K562 (cell line): ENCODE data around the gene ADK. TPM values are rescaled to one million over a fixed set of nuclear protein-coding genes. Genes with fewer than 3 reads are reported as not detected.

ENCODE experiments used
- ATAC-seq: fragments of 200-7000 bp; cut with Tn5 transposase; 3 replicates; pipeline ENCODE4 v1.9.1; 2020; ENCODE audit warnings: moderate library complexity
- BruUV-seq: library from RNA; stranded (reverse); fragments of 400-500 nt; replicated peaks from 2 replicates; lab custom pipeline; 2021; lab: Mats Ljungman, UMichigan
- CTCF ChIA-PET: fragments of 300-600 bp; formaldehyde crosslinking; extraction: SDS; loops from one replicate; lab custom pipeline; 2021; ENCODE audit warnings: low intra/inter-chr PET ratio; lab: Yijun Ruan, JAX
- POLR2A ChIA-PET: fragments of 300-600, 350-650 bp; sonication (Branson Sonifier 250); formaldehyde crosslinking; extraction: SDS; loops from one replicate; lab custom pipeline; 2021; ENCODE audit warnings: antibody characterized with exemption, inconsistent platforms; lab: Yijun Ruan, JAX
- DNase-seq, 4 experiments: peaks; one replicate each; pipeline versions ENCODE4 v3.0.0 to v3.0.0-alpha.2; 2011 to 2018; ENCODE audit warnings: low spot score in 3 of 4, mixed read lengths in 3 of 4; ENCODE audit errors: extremely low read depth in 1 of 4
- FAIRE-seq: peaks from 2 replicates; lab custom pipeline; 2011; peaks lifted over from hg19 to GRCh38; lab: Jason Lieb, UNC
- H2AFZ ChIP-seq: 2 replicates; pipeline ENCODE4 v1.6.0; 2011; ENCODE audit warnings: low read depth, low read length, control low read depth, inconsistent platforms
- H3K27ac ChIP-seq: fragments of 200-600 bp; 3 replicates; pipeline ENCODE4 v1.8.0; 2011; ENCODE audit warnings: low read depth, mild to moderate bottlenecking, control low read depth, inconsistent platforms, low read length, moderate library complexity, mixed read lengths; ENCODE audit errors: extremely low read depth
- H3K27me3 ChIP-seq, 2 experiments: fragments of 300-600 bp in 1 of 2; 2 replicates in 1 of 2; 3 replicates in 1 of 2; pipeline versions ENCODE4 v1.6.0 to v1.8.0; 2011; ENCODE audit warnings: inconsistent platforms in 2 of 2, low read length in 2 of 2, mild to moderate bottlenecking in 1 of 2, mixed read lengths in 1 of 2, moderate library complexity in 1 of 2; ENCODE audit not compliant: control insufficient read depth in 2 of 2, insufficient read depth in 2 of 2
- H3K36me3 ChIP-seq: fragments of 300-600 bp; 3 replicates; pipeline ENCODE4 v1.8.0; 2011; ENCODE audit warnings: mild to moderate bottlenecking, low read length, inconsistent platforms; ENCODE audit not compliant: control insufficient read depth, insufficient read depth
- H3K4me1 ChIP-seq, 2 experiments: fragments of 200-600 bp in 1 of 2; replicated peaks in 1 of 2; 2 replicates in 1 of 2; 3 replicates in 1 of 2; pipeline versions ENCODE4 v1.5.1 to v1.8.0; 2011; ENCODE audit warnings: inconsistent platforms in 2 of 2, low read length in 2 of 2, mild to moderate bottlenecking in 1 of 2, mixed read lengths in 1 of 2, moderate library complexity in 1 of 2; ENCODE audit not compliant: control insufficient read depth in 2 of 2, insufficient read depth in 2 of 2
- H3K4me2 ChIP-seq: 2 replicates; pipeline ENCODE4 v1.6.1; 2011; ENCODE audit warnings: low read length, control low read depth, inconsistent platforms, mixed read lengths; ENCODE audit not compliant: insufficient read depth
- H3K4me3 ChIP-seq: fragments of 200-600 bp; sonication (generic), shearing (Covaris generic); 2 replicates; pipeline ENCODE4 v1.5.1; 2016; ENCODE audit warnings: control low read depth, inconsistent platforms
- H3K79me2 ChIP-seq: fragments of 200-600 bp; 3 replicates; pipeline ENCODE4 v1.8.0; 2011; ENCODE audit warnings: low read length, inconsistent platforms; ENCODE audit not compliant: control insufficient read depth, insufficient read depth
- H3K9ac ChIP-seq, 2 experiments: 2 replicates each; pipeline versions ENCODE4 v1.6.0 to v1.6.1; 2011; ENCODE audit warnings: low read depth in 2 of 2, low read length in 2 of 2, control low read depth in 1 of 2, inconsistent platforms in 1 of 2, mild to moderate bottlenecking in 1 of 2, mixed read lengths in 1 of 2; ENCODE audit not compliant: insufficient read depth in 1 of 2
- H3K9me1 ChIP-seq: one replicate; pipeline ENCODE4 v1.6.0; 2011; ENCODE audit warnings: inconsistent platforms, mild to moderate bottlenecking, low read length, moderate library complexity; ENCODE audit not compliant: control insufficient read depth, insufficient read depth
- H3K9me3 ChIP-seq: replicated peaks from 2 replicates; pipeline ENCODE4 v1.5.1; 2011; ENCODE audit warnings: low read depth, low read length, inconsistent platforms; ENCODE audit not compliant: control insufficient read depth, insufficient read depth
- H4K20me1 ChIP-seq: replicated peaks from 2 replicates; pipeline ENCODE4 v1.6.1; 2011; ENCODE audit warnings: low read length, inconsistent platforms, mixed read lengths; ENCODE audit not compliant: control insufficient read depth, insufficient read depth
- GTF2F1 ChIP-seq: IDR thresholded peaks from 2 replicates; pipeline ENCODE4 v1.6.1; 2011; ENCODE audit warnings: low read depth, low read length, improper control_type of control experiment
- MCM3 ChIP-seq: fragments of 450-650 bp; IDR thresholded peaks from 2 replicates; pipeline ENCODE4 v1.6.1; 2016
- MCM7 ChIP-seq, 2 experiments: fragments of 450-650 bp; IDR thresholded peaks; 2 replicates each; pipeline ENCODE4 v1.6.1; 2016 to 2018
- RFX1 ChIP-seq: fragments of 450-650 bp; IDR thresholded peaks from 2 replicates; pipeline ENCODE4 v1.6.1; 2016; ENCODE audit warnings: mild to moderate bottlenecking, moderate library complexity
- ZNF174 ChIP-seq: fragments of 250-450 bp; sonication (Bioruptor Pico); IDR thresholded peaks from 2 replicates; pipeline ENCODE4 v1.4.0; 2020; ENCODE audit warnings: mild to moderate bottlenecking
- ZNF239 ChIP-seq: fragments of 250-450 bp; sonication (Bioruptor Pico); IDR thresholded peaks from 2 replicates; pipeline ENCODE4 v1.4.0; 2020; ENCODE audit warnings: mild to moderate bottlenecking
- ZNF445 ChIP-seq: fragments of 250-450 bp; sonication (Bioruptor Pico); IDR thresholded peaks from 2 replicates; pipeline ENCODE4 v1.4.0; 2020; ENCODE audit warnings: low read depth, mild to moderate bottlenecking, moderate library complexity
- WGBS: fragments of 100-300 bp; shearing (Covaris generic); methylation state at CpG from one replicate; pipeline ENCODE4 v1.1.6; 2016; ENCODE audit warnings: low coverage, mixed read lengths; ENCODE audit not compliant: insufficient coverage; ENCODE audit errors: missing lambda C conversion rate; 5-methylcytosine and 5-hydroxymethylcytosine counted together
- in situ Hi-C: fragments of 300-500 bp; cut with MboI; formaldehyde crosslinking; loops from 4 replicates; pipeline ENCODE4 v1.15.0; 2018; ENCODE audit warnings: inconsistent platforms, mixed read lengths
- intact Hi-C: fragments of 100-400 bp; cut with micrococcal nuclease; formaldehyde crosslinking; loops from 2 replicates; pipeline ENCODE4 v1.14.2; 2022
- polyA plus RNA-seq, 8 experiments: library from polyadenylated mRNA; depleted of rRNA in 4 of 8; stranded (reverse) in 5 of 8; unstranded in 3 of 8; fragments of >200 nt; fragmentation: Nextera tagmentation in 2 of 8; fragmentation: Illumina TruSeq in 1 of 8; extraction: Ambion mirVana in 2 of 8; extraction: Trizol in 1 of 8; gene quantifications; 2 replicates each; pipeline versions ENCODE4 v1.2.1 to v1.2.3, GENCODE V29; 2011 to 2014; ENCODE audit warnings: inconsistent platforms in 1 of 8, missing spikeins in 1 of 8
- total RNA-seq, 7 experiments: library from RNA; depleted of rRNA in 6 of 7; stranded (reverse); fragments of >200 nt in 6 of 7; fragmentation: Illumina TruSeq in 2 of 7; extraction: Trizol in 2 of 7; gene quantifications; 2 replicates each; pipeline versions ENCODE4 v1.2.1 to v1.2.3, GENCODE V29; 2011 to 2021; ENCODE audit warnings: low replicate concordance in 1 of 7
- TF ChIP-seq, protein P1 (sequence below): fragments of 450-650 bp; IDR thresholded peaks from 2 replicates; pipeline ENCODE4 v1.6.1; 2016; ENCODE audit warnings: mild to moderate bottlenecking
- TF ChIP-seq, protein P2 (sequence below): fragments of 450-650 bp; formaldehyde crosslinking; IDR thresholded peaks from 2 replicates; pipeline ENCODE4 v1.4.0; 2020; ENCODE audit warnings: mild to moderate bottlenecking
- TF ChIP-seq, protein P3 (sequence below), 2 experiments: fragments of 450-650 bp in 1 of 2; sonication (generic) in 1 of 2; formaldehyde crosslinking; conservative IDR thresholded peaks; 2 replicates each; pipeline versions ENCODE4 v1.4.0 to v1.8.1; 2020 to 2022; ENCODE audit warnings: mild to moderate bottlenecking in 1 of 2, missing genetic modification reagents in 1 of 2
- TF ChIP-seq, protein P4 (sequence below): fragments of 250-450 bp; sonication (Bioruptor Pico); IDR thresholded peaks from 2 replicates; pipeline ENCODE4 v1.6.1; 2021; ENCODE audit warnings: mild to moderate bottlenecking

Gene ADK
- total and polyA plus RNA-seq, 9 of the 15 experiments (the other 6 are each of a cell fraction or from before 2014, with no cell fraction given): 54.2 to 97.8 (median 73.6) TPM

DNA sequence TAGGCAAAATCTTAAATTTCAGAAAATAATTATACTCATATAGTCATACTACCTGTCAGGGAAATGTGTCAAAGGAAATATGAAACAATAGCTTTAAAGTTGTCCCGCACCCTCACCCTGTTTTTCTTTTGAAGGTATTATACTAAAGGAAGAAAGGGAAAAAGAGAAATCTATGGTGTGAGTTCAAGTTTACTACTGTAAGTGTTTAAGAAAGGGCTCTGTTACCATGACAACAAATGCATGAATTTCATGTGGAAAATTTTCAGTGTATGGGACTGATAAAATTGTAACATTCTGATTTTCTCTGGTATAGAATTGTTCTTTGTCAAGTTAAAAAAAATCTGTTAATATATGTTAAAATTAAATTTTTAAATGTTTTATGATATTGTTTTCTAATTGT lies 229.8 kb downstream of the ADK start:
- POLR2A ChIA-PET: no interaction called here
- FAIRE-seq: no peak
- TF ChIP-seq, protein P1, sequence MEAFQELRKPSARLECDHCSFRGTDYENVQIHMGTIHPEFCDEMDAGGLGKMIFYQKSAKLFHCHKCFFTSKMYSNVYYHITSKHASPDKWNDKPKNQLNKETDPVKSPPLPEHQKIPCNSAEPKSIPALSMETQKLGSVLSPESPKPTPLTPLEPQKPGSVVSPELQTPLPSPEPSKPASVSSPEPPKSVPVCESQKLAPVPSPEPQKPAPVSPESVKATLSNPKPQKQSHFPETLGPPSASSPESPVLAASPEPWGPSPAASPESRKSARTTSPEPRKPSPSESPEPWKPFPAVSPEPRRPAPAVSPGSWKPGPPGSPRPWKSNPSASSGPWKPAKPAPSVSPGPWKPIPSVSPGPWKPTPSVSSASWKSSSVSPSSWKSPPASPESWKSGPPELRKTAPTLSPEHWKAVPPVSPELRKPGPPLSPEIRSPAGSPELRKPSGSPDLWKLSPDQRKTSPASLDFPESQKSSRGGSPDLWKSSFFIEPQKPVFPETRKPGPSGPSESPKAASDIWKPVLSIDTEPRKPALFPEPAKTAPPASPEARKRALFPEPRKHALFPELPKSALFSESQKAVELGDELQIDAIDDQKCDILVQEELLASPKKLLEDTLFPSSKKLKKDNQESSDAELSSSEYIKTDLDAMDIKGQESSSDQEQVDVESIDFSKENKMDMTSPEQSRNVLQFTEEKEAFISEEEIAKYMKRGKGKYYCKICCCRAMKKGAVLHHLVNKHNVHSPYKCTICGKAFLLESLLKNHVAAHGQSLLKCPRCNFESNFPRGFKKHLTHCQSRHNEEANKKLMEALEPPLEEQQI: no peak
- peak; percentile 89 for TF ChIP-seq RFX1

DNA sequence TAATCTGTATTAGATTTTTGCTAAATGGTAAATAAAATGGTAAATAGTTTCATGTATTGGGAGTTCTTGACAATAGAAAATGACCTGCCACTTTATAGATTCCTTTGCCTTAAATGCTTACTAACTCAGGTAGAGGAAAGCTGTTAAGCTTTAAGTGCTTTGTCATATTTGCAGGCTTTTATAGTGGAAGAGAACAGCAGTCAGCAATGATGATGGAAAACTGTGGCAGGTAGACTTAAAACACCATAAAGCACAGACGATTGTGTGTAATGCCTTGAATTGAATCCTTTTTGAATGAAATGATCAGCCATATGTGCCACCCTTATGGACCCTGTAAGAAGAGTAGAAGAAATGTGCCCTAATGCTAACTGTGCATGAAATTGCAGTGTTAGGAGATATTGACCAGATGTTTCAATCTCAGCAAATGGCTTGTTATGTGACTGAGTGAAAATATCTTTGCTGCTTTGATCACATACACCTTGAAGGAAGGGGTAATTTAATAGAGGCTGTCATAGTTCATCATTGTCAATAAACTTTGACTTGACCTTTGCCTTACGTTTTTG lies 230.4 kb downstream of the ADK start:
- POLR2A ChIA-PET: no interaction called here
- H3K79me2 ChIP-seq: no peaks in the 10 kb centered on the region
- 64% methylated on average over 2 of the region's 2 CpGs for WGBS
- TF ChIP-seq MCM7 (IDR thresholded peaks at IDR 0.05) (no peak), ZNF445 (CRISPR knock-in tag) (no peak), GTF2F1 (no peak), ZNF174 (CRISPR knock-in tag) (no peak), MCM3 (no peak), ZNF239 (CRISPR knock-in tag) (no peak)
- TF ChIP-seq, protein P2, sequence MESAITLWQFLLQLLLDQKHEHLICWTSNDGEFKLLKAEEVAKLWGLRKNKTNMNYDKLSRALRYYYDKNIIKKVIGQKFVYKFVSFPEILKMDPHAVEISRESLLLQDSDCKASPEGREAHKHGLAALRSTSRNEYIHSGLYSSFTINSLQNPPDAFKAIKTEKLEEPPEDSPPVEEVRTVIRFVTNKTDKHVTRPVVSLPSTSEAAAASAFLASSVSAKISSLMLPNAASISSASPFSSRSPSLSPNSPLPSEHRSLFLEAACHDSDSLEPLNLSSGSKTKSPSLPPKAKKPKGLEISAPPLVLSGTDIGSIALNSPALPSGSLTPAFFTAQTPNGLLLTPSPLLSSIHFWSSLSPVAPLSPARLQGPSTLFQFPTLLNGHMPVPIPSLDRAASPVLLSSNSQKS (CRISPR knock-in tag): no peak
- TF ChIP-seq, protein P3, sequence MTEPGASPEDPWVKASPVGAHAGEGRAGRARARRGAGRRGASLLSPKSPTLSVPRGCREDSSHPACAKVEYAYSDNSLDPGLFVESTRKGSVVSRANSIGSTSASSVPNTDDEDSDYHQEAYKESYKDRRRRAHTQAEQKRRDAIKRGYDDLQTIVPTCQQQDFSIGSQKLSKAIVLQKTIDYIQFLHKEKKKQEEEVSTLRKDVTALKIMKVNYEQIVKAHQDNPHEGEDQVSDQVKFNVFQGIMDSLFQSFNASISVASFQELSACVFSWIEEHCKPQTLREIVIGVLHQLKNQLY (CRISPR knock-in tag; conservative IDR thresholded peaks at IDR 0.05): no peak
- TF ChIP-seq, protein P4, sequence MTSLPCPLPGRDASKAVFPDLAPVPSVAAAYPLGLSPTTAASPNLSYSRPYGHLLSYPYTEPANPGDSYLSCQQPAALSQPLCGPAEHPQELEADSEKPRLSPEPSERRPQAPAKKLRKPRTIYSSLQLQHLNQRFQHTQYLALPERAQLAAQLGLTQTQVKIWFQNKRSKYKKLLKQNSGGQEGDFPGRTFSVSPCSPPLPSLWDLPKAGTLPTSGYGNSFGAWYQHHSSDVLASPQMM (CRISPR knock-in tag): no peak

More for the DNA sequence above, 229.8 kb downstream of the ADK start:
- H3K27me3 ChIP-seq: no peaks in the 10 kb centered on the region
- H3K27ac ChIP-seq: no peak overlapping the region
- H3K9me3 ChIP-seq: no peaks in the 10 kb centered on the region
- intact Hi-C loops (no loop called here), in situ Hi-C loops (no loop called here)
- H2AFZ ChIP-seq: no peak overlapping the region
- ATAC-seq (no peak), DNase-seq (no peak)
- no peaks in the 10 kb centered on the region for H4K20me1 ChIP-seq
- H3K4me2 ChIP-seq: no peak overlapping the region
- H3K79me2 ChIP-seq: no peaks in the 10 kb centered on the region
- BruUV-seq: no TSS peak
- no peak overlapping the region for H3K4me3 ChIP-seq
- H3K4me1 ChIP-seq: no peaks in the 10 kb centered on the region
- 100% methylated on average over 1 of the region's 1 CpG for WGBS
- CTCF ChIA-PET: no interaction called here
- no peaks in the 10 kb centered on the region for H3K9me1 ChIP-seq
- no peak overlapping the region for H3K9ac ChIP-seq
- no peaks in the 10 kb centered on the region for H3K36me3 ChIP-seq

More for the DNA sequence above, 230.4 kb downstream of the ADK start:
- DNase-seq (no peak), FAIRE-seq (no peak), ATAC-seq (no peak)
- no peaks in the 10 kb centered on the region for H3K9me3 ChIP-seq
- no peak overlapping the region for H3K9ac ChIP-seq
- H3K4me3 ChIP-seq: no peak overlapping the region
- BruUV-seq: no TSS peak
- no peaks in the 10 kb centered on the region for H3K9me1 ChIP-seq
- H2AFZ ChIP-seq: no peak overlapping the region
- intact Hi-C loops: no loop called here
- no peak overlapping the region for H3K27ac ChIP-seq
- in situ Hi-C loops: no loop called here
- no peaks in the 10 kb centered on the region for H3K4me1 ChIP-seq
- H3K4me2 ChIP-seq: no peak overlapping the region
- H3K27me3 ChIP-seq: no peaks in the 10 kb centered on the region
- no peaks in the 10 kb centered on the region for H3K36me3 ChIP-seq
- H4K20me1 ChIP-seq: no peaks in the 10 kb centered on the region
- CTCF ChIA-PET: no interaction called here
